Measurements from ENCODE around the gene TRIM31.

Gene TRIM31, protein sequence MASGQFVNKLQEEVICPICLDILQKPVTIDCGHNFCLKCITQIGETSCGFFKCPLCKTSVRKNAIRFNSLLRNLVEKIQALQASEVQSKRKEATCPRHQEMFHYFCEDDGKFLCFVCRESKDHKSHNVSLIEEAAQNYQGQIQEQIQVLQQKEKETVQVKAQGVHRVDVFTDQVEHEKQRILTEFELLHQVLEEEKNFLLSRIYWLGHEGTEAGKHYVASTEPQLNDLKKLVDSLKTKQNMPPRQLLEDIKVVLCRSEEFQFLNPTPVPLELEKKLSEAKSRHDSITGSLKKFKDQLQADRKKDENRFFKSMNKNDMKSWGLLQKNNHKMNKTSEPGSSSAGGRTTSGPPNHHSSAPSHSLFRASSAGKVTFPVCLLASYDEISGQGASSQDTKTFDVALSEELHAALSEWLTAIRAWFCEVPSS

DNA sequence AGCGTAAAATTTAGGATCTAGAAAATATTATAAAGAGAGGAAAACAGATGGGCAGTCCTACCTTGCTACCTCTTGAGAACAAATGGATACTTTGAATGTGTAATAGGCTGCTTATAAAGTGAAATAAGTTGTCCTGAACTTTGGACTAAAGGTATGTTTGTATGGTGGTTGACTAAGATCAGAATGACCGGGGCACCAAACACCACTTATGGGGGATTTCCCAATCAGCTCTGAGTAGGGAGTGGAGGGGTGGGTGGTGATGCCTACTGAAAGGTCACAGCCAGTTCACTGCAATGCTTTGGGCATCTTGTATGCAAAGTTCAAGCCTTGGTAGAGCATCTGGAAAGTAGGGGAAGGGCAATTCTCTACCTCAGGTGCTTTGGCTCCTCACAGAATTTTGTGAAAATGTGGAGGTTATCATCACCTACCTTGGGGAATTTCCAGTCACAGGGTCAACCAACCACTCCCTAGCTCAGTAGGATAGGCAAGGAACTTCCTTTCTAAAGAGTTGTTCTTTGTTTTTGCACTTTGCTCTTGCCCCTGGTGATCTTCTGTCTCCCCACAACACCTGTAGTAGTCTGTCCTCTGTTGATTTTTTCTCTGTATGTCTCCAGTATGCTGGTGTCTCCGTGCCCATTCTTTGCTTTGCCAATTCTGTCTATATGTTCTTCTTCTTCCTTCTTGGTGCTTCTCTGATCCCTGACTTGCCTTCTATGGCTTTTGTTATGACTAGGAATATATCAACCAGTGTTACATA is at the start of gene TRIM31:
TRIM31 (minus strand) TSS at position 88 of the 757 bp plus-strand sequence. CDS start 285 bp downstream, outside the sequence.
- TF ChIP-seq, protein P1, sequence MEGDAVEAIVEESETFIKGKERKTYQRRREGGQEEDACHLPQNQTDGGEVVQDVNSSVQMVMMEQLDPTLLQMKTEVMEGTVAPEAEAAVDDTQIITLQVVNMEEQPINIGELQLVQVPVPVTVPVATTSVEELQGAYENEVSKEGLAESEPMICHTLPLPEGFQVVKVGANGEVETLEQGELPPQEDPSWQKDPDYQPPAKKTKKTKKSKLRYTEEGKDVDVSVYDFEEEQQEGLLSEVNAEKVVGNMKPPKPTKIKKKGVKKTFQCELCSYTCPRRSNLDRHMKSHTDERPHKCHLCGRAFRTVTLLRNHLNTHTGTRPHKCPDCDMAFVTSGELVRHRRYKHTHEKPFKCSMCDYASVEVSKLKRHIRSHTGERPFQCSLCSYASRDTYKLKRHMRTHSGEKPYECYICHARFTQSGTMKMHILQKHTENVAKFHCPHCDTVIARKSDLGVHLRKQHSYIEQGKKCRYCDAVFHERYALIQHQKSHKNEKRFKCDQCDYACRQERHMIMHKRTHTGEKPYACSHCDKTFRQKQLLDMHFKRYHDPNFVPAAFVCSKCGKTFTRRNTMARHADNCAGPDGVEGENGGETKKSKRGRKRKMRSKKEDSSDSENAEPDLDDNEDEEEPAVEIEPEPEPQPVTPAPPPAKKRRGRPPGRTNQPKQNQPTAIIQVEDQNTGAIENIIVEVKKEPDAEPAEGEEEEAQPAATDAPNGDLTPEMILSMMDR (IDR thresholded peaks at IDR 0.05; ENCODE audit: insufficient read depth, low read length, poor library complexity, severe bottlenecking), result no peak
- Histone ChIP-seq H3K27me3 (replicated peaks; ENCODE audit: control insufficient read depth, insufficient read depth, low read length) (no peaks in the 10 kb centered on the region), H3K4me3 (replicated peaks; ENCODE audit: low read depth, low read length) (no peak within 1 kb of the TSS), H3K36me3 (ENCODE audit: control insufficient read depth, insufficient read depth, low read length) (no peaks in the 10 kb centered on the region)
- DNase-seq (ENCODE audit: extremely low read depth, insufficient read length), result no peak

- Histone ChIP-seq H3K4me3 (replicated peaks; ENCODE audit: low read depth, low read length) (no peak overlapping the region), H3K27me3 (replicated peaks; ENCODE audit: control insufficient read depth, insufficient read depth, low read length) (no peaks in the 10 kb centered on the region), H3K36me3 (ENCODE audit: control insufficient read depth, insufficient read depth, low read length) (no peaks in the 10 kb centered on the region)
- no peak for DNase-seq (ENCODE audit: extremely low read depth, insufficient read length)
- TF ChIP-seq, protein P1 (IDR thresholded peaks at IDR 0.05; ENCODE audit: insufficient read depth, low read length, poor library complexity, severe bottlenecking), result no peak
Measured at GRCh38 chr6:30162265-30163089, 49.6 kb upstream of the TRIM31 start.

DNA sequence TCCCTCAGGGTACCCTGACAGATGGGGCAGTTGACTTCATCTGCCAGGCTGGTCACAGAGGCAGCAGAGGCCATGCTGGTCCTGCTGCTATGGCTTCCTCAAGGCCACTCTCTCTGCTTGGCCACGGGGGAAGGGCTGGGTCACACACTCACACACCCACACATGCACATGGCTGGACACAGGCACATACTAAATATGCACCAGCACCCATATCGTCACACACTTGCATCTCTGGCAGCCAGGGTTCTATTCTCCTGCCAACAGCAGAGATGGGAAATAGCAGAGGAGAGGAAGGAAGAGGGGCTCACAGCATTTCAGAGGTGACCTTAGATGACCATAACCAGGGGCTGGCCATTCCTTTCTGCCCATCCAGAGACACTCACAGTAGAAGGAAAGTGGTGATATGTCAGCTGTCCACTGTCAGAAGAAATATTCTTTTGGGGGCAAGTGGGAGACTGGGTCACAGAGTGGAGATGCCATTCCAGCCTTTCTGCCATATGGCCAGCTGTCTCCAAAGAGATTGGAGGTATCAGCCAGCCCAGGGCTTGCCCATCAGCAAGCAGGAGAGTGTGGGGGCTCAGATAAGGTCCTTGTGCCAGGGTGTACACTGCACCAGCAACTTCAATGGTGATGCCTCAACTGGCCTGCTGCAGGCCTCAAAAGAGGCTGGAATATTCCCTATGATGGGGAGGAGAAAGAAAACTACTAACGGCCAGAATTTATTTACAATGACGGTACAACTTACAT is 48.1 kb upstream of the TRIM31 start, which contains the start of gene TRIM10:
TRIM10 (minus strand) TSS at position 427 of the 747 bp plus-strand sequence; CDS start at position 74, 353 bp downstream.
- DNase-seq (ENCODE audit: extremely low read depth, insufficient read length), result no peak
- no peak within 1 kb of the TSS for H3K4me3 ChIP-seq (replicated peaks; ENCODE audit: low read depth, low read length)
- no peaks in the 10 kb centered on the region for H3K27me3 ChIP-seq (replicated peaks; ENCODE audit: control insufficient read depth, insufficient read depth, low read length)
- TF ChIP-seq, protein P1 (IDR thresholded peaks at IDR 0.05; ENCODE audit: insufficient read depth, low read length, poor library complexity, severe bottlenecking), result no peak
- H3K36me3 ChIP-seq (ENCODE audit: control insufficient read depth, insufficient read depth, low read length), result no peaks in the 10 kb centered on the region

DNA sequence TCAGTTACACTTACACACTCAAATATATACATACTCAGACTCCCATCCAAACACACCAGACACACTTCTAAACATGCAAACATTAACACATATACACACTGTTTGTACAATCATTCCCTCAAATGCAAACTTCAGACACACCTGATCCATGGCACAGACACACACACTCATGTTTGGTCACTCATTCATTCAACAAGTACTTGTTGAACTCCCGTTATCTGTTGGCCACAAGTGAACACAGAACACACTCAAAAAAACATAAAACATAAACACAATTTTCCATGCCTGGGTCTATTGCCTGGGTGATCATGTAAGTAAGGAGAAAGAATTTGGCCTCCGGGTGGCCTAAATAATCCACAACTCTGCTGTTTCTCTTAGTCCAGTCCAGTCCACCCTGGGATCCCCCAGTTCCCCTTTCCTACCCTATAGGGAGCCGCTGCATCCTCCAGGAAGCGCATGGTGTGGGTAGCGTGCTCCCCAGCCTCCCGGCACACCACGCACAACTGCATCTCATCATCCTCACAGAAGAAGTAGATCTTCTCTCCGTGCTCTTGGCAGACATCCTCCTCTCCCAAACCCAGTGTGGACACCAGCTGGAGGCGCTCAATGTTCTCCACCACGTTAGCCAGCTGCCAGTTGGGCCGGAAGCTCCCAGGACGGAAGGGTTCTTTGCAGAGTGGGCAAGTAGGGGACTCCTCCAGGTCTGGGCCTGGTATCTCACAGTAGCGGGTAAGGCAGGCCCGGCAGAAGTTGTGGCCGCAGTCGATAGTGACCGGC is 47.3 kb upstream of the TRIM31 start:
- DNase-seq (ENCODE audit: extremely low read depth, insufficient read length), result no peak
- no peaks in the 10 kb centered on the region for H3K36me3 ChIP-seq (ENCODE audit: control insufficient read depth, insufficient read depth, low read length)
- TF ChIP-seq, protein P1 (IDR thresholded peaks at IDR 0.05; ENCODE audit: insufficient read depth, low read length, poor library complexity, severe bottlenecking), result no peak
- H3K27me3 ChIP-seq (replicated peaks; ENCODE audit: control insufficient read depth, insufficient read depth, low read length), result no peaks in the 10 kb centered on the region
- H3K4me3 ChIP-seq (replicated peaks; ENCODE audit: low read depth, low read length), result no peak overlapping the region

Measured in GM06990 (cell line).